GM18499 (cell line): ENCODE measurements around the gene MCCD1.
"Not testable (repeated sequence)": the region's sequence is repeated elsewhere in the genome, so short reads cannot be mapped to it uniquely, and the experiment has no call there.

Source experiments
- ATAC-seq: cut with Tn5 transposase; IDR thresholded peaks from one replicate; pipeline ENCODE4 v1.9.1; 2021; ENCODE audit warnings: moderate number of reproducible peaks; ENCODE audit not compliant: insufficient read depth, unreplicated experiment

The MCCD1 gene, protein sequence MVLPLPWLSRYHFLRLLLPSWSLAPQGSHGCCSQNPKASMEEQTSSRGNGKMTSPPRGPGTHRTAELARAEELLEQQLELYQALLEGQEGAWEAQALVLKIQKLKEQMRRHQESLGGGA

DNA sequence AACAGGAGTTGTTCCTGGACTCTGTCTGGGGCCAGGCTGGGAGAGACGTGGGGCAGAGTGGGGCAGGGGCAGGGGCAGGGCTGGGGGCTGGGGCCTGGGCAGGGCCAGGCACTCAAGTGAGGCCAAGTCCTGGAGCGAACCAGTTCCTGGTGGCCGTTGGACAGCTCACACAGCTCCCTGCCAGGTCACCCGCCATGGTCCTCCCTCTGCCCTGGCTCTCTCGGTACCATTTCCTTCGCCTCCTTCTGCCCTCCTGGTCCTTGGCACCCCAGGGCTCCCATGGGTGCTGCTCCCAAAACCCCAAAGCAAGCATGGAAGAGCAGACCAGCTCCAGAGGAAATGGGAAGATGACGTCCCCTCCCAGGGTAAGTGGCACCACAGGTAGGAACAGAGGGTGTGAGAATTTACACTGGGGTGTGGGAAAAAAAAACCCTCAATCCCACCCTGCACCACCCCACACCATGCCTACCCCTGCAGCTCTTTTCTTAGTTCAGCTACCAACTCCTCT lies at the start of gene MCCD1:
TSS of gene MCCD1 (plus strand) at position 142 of the 508 bp plus-strand sequence. CDS start at position 195, 53 bp downstream.
- ATAC-seq, result no peak

DNA sequence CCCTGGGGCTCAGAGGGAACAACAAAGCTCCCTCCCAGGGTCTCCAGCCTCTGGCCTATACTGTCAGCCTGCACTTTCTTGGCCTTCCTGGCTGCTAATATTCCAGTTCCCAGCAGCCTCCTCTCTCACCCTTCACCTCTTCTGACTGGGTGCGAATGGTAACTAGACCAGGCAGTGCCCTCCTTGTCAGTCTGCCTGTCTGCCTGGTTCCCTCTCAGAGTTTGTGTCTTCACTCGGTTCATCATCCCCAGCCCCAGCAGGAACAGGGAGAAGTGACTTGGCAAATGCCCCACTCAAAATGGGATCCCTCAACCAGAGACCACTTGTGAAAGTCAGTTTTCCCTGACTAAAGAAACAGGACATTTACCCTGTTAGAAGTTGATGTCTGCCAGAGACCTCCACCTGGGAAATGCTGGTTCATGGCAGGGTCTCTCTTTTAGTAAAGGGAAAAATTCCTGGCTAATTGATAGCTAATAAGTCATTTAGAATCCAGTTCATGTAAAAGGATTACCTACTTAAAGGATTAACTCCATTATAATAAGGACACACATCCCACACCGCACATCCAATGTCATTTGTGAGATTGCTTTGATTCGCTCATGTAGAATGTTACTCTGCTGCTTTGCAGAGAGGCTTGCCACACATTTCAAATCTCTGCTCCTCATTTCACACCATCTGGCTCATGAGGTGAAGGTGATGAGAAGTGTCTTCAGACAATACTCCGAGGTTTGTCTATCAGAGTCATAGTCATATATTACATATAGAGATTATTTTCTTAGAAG lies 49.4 kb upstream of the MCCD1 start:
- ATAC-seq, result no peak

DNA sequence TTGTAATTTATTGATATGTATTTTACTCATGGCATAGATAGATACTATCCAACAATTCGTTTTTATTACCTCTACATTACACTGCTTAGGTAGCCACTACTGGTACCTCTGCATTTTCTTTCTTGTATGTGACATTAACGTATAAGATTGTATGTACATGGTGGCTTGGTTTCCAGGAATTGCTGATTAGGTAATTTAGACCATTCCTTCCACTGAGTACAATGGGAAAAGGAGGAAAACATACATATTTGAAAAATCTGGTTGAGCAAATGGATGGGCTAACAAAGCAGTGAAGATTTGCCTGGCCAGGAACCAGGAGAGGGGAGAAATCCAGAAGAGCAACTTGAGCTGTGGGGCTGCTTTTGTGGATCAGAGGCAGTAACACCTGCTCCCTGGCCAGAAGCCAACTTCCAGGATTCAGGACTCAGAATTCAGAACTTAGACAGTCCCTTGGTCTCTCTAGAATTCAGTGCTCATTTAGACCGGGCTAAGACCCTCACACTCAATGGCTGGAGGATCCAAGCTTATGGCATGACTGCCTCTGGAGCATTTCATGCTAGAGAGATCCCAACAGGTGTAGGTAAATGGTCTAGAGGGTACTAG lies 48.7 kb upstream of the MCCD1 start:
- ATAC-seq, result no peak

DNA sequence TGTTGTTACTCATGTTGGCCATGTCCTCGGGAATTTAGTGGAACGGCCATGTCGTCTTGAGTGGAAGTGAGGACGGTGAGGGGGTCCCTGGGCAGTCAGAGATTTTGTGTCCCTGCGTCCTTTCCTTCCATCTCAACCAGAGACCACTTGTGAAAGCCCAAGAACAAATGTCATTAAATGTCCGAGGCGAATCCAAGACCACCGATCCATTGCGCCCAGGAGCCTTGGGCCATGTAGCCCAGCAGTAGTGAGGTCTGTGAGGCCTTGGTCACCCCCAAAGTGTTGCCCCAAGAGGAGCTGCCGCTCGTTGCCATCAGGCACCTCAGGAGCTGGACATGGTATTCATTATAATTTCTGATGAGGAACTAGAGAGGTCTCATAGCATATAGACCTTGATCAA lies 48.2 kb upstream of the MCCD1 start:
- no peak for ATAC-seq

DNA sequence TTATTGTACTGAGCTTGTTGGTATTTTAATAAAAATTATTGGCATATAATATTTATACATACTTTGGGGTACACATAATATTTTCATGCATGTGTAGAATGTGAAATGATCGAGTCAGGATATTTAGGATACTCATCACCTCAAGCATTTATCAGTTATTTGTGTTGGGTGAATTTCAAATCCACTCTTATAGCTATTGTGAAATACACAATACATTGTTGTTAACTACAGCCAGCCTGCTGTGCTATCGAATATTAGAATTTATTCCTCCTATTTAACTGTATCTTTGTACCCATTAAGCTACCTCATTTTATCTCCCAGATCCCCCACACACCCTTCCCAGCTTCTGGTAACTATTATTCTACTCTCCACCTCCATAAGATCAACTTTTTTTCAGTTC lies 45.4 kb upstream of the MCCD1 start:
- ATAC-seq, result no peak

DNA sequence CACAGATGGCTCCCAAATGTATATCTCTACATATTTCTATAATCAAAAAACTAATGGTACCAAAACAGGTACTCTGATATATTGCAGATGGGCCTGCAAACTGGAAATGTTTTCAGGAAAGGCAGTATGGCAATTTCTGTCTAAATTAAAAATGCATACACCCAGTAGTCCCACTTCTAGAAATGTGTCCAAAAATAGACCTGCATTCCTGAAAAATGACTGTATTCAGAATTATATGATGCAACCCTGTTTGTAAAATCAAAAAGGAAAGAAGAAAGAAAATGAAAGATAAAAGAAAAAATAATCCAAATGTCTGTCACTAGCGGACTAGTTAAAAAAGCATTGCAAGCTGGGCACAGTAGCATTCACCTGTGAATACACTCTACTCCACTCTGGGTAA lies 43.7 kb upstream of the MCCD1 start:
- ATAC-seq, result no peak

DNA sequence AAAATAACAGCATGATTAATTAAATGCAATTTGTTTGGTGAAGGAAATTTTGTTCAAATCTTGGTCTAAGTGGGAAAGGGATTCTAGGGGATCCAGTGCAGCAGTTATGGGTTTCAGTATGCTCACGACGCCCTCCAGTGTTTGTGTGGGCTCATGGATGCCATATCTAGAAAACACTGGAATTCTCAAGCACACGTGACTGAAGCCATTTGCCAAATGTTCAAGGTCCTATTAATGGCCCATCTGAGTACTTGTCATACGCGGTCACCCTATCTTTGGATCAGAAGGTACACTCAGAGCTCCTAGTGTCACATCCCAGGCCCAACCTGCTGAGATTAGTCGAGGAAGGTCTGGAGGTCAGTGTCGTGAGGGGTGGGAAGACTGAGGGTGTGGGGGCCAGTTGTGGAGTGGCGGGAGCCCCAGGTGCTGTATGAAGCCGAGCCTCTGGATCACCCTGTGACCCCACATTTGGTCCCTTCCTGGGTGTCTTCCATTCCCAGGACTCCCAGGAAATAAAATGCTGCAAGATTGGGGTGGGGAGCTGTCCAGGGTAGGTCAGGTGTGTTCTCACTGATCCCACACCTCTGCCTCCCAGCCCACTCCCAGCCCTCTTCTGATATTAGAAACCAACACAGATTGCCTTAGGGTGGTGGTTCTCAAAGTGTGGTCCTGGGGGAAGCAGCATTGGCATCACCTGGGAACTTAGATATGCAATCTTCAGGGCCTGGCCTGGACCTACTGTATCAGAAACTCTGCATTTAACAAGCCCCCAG lies 42.5 kb upstream of the MCCD1 start:
- ATAC-seq, result not testable (repeated sequence)

DNA sequence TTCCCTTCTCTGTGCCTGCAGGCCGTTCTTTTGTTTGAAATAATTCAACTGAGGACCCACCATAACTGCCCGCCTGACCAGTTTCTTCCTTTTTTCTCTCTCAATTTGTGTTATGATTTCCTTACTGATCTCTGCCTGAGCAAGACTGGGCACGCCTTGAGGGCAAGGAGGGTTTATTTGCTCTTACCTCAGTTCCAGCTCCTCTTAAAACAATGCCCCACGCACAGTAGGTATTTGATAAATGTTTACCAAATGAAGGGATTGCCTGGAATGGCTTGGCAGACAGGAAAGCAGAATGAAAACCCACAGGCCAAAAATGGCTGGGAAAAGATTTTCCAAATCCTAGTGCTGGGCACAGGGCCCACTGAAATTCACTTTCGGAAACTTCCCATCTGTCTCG lies 41.1 kb upstream of the MCCD1 start:
- ATAC-seq, result not testable (repeated sequence)

DNA sequence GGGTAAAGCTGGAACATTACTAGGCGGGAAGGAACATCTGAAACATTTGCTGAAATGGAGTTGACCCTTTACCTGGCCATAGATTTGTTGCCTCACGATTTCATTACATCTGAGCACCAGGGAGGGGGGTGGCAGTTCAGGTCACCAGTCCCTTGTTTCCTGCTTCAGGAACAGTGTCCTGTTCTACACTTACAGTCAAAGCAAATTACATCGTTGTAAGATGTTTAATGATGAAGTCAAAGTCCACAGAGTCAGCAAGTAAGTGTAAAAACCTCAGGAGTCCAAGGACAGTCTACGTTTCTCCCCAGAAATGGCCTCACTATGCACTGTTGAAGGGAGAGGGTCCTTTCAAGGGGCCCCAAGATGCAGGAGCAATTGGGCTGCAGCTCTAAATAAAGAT lies 39.7 kb upstream of the MCCD1 start:
- ATAC-seq, result no peak

DNA sequence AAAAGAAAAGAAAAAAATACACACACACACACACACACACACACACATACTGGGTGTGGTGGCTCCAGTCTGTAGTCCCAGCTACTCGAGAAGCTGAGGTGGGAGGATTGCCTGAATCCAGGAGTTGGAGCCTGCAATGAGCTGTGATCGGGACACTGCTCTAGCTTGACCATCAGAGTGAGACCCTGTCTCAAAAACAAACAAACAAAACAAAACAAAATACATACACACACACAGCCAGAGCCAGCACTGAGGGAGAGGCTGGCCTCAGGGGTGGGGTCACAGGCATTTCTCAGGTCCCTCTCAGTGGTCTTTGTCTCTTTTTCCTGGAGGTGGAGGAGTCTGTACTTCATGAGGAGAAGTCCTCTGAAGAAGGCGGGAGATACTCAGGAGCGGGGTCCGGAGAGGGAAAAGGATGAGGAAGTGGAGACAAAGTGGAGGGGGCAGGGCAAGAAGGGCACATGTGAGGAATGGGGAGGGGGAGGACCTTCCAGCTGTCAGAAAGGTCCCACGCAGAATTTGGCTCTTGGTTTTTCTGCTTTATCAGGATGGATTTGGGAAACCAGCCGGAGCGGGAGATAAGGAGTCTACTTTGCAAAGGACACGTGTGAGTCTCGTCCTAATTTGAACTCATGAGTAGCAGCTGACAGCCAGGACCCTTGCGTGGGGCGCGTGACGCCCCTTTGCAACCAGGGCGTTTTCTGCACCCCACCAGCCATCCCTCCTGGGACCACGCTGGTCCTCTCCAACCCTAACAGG lies 38.5 kb upstream of the MCCD1 start:
- ATAC-seq, result no peak

DNA sequence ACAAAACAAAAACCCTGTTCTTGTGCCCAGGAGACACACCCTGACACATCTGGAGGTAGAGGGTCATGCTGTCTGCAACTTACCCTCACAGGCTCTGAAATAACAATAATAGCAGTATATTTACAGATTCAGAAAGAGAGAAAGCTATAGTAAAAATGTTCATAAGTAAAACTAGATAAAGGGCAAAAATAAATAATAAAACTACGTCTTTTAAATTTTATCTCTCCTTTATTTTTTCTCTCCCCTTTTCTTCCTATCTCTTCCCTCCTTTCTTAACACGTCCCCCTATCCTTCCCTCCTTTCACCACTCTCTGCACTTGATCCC lies 35.2 kb upstream of the MCCD1 start:
- not testable (repeated sequence) for ATAC-seq

DNA sequence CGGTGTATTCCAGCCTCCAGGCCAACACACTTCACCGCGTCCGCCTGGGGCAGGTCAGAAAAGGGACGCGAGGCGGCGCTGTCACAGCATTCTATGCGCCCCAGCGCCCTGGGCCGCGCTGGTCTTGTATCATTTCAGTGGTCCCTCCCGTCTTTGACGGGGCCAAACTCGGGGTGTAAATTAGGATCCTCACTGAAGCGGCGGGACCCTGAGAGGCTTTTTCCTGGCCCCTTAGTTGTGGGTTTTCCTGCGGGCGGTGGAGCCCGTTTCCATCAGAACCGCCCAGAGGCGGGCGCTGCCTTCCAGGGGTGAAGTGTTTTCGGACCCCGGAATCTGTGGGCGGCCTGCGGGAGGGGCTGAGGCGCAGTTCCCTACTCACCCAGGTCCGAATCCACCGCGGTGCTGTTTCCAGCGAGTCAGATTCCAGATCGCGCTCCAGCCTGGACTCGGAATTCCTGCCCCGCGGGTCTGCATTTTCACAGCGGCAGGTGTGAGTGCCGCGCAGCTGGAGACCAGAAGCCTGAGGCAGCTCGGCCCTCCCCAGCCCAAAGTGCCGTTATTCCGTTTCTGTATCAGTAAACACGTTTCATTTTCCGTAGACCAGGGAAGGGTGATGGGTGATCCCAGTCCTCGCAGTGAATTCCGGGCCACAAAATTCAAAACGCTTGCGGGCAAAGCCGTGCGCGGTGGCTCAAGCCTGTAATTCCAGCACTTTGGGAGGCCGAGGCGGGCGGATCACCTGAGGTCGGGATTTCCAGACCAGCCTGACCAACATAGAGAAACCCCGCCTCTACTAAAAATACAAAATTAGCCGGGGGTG lies 34.7 kb upstream of the MCCD1 start:
- ATAC-seq, result no peak

DNA sequence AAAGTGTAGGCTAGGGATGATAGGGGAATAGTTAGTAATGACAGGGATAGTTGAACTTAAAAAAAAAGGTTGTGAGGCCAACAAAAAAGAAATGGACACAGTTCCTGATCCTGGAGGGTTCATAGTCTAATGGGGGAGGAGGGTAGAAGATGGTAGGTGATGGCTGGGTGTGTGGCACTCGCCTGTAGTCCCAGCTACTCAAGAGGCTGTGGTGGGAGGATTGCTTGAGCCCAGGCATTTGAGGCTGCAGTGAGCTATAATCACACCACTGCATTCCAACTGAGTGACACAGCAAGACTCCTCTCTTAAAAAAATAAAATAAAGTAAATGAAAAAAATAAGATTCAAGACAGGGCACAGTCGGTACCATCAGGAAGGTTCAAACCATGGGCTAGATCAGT lies 33.2 kb upstream of the MCCD1 start:
- no peak for ATAC-seq

DNA sequence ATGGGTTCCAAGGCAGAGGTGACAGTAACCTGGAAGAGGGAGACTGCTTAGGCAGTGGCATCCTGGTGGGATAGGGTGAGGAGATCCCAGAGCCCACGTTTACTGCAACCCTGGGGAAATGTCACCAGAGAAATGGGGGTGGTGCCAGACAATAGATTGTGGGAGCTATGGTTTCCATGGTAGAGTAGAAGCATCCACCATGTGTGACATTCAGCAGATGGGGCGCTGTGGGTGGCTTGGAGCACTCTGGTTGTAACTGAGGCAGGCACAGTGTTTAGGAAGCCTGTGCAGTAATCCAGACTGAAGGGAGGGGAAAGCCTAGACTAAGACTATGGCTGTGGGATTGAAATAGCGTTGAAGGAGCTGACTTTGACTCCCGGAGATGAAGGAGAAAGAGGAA lies 31.9 kb upstream of the MCCD1 start:
- ATAC-seq, result not testable (repeated sequence)

DNA sequence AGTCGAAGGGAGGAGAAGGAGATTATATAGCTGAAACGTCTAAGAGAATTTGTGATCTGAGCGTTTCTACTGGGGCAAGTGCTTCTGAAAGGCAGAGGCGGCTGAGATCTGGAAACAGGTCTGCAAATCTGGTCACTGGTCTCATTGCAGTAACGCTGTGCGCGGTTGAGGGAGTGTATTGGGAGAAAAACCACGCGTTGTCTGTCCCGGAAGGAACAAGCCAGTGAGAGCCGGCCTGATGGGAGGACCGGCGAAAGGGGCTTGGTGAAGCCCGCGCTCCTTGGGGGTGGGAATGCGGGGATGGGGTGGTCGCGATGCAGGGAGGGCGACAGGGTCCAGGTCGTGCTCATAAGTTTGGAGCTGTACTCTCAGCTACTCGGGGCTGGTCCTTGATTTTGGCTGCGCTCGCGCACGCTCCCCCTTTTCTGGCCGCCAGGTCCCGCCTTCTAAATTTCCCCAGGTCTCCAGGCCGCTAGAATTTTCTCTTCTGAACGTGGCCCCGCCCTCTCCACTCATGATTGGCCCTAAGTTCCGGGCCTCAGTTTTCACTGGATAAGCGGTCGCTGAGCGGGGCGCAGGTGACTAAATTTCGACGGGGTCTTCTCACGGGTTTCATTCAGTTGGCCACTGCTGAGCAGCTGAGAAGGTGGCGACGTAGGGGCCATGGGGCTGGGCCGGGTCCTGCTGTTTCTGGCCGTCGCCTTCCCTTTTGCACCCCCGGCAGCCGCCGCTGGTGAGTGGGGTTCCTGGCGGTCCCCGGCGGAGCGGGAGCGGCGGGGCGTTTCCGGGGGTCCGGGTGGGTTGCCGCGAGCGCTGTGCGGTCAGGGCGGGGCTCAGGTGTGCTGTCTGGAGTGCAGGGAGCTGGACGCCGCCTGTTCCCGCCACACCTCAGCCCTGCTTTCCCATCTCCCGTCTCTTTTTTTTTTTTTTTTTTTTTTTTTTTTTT lies 31.0 kb upstream of the MCCD1 start, which contains the start of gene MICB:
TSS of gene MICB (plus strand) at position 615 of the 946 bp plus-strand sequence. CDS start at position 664, 49 bp downstream.
- no peak for ATAC-seq

DNA sequence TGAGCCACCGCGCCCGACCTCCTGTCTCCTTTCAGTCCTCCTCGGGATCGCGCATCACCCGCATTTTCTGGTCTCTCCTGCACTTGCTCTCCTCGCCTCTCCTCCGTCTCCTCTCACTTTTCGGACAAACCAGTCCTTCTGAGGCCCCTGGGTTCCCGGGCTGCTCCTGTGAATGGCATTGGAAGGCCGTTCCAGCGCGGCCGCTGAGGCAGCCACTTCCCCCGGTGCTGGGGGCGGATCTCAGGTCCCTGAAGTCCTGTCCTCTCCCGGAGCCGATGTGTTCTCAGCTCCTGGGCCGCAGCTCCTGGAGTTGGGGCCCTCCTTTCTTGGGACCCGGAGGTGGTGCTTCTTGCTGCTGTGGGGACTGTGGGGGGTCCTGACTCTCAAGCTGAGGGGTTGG lies 30.0 kb upstream of the MCCD1 start:
- ATAC-seq, result no peak

DNA sequence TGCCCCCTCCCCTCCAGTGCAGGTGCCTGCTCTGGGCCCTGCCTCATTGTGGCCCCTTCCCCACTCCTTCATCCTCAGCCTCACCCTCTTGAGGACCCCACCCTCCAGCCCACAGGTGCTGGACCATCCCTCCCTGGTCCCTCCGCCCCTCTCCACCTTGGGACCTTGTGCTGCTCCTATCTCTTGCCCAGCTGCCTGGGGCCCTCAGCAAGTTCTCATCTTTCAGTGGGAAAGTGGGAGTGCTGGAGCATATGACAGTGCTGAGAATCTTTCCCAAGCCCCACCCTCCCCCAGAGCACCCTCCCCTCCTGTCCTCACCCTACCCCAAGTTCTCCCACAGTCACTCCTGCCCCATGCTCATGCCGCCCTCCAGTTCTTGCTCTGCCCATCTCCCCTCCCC lies 29.1 kb upstream of the MCCD1 start:
- ATAC-seq, result not testable (repeated sequence)

DNA sequence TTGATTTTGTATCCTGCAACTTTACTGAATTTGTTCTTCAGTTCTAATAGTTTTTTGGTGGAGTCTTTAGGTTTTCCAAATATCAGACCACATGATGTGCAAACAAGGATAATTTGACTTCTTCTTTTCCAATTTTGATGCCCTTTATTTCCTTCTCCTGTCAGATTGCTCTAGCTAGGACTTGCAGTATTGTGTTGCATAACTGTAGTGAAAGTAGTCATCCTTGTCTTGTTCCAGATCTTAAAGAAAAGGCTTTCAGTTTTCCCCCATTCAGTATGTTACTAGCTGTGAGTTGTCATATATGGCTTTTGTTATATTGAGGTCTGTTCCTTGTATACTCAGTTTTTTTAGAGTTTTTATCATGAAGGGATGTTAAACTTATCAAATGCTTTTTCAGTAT lies 26.2 kb upstream of the MCCD1 start:
- ATAC-seq, result no peak
